ENCODE data around the gene POU2F1.

GRCh38 chr1:167273027-167273800 is 52.5 kb downstream of the POU2F1 start:
- TF ChIP-seq EP300 (IDR thresholded peaks at IDR 0.05) (no peak), CTCF (IDR thresholded peaks at IDR 0.05) (no peak)

Measured in upper lobe of left lung (tissue), 4 donors.